Measurements from ENCODE around the gene GNAT2. TPM values are rescaled to one million over a fixed set of nuclear protein-coding genes. Genes with fewer than 3 reads are reported as not detected.

GNAT2 gene
- total and polyA plus RNA-seq, 2 experiments from 2014 or later, result not detected

DNA sequence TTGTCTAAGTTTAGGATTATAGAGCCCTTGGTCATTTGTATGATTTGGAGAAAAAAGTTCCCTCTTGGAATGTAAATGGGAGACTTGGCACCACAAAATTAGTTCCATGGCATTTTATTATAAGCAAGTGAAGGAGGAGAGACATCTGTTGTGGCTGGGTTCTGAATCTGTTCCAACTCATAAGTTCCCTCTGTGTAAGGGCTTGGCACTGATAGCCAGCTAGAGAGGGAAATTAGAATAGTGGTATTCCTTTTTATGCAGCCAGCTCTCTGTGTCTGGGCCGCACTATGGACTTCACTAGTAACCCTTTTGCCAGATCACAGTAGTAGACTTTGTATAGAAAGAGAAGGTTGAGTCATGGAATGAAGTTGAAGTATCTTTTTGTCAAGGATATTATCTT is 39.9 kb downstream of the GNAT2 start:
- Histone ChIP-seq H3K36me3 (ENCODE audit: low read depth) (peaks cover 43% of the 10 kb centered on the region), H3K4me1 (ENCODE audit: insufficient read depth) (peaks cover 7% of the 10 kb centered on the region; the same call in 1 of the 2 replicates), H3K9ac (no peak overlapping the region), H3K9me2 (ENCODE audit: insufficient read depth) (no peaks in the 10 kb centered on the region), H3K79me2 (ENCODE audit: insufficient read depth) (peaks cover 100% of the 10 kb centered on the region), H3K4me3 (no peak overlapping the region), H2AFZ (no peak overlapping the region), H3K4me2 (ENCODE audit: unreplicated experiment) (no peak overlapping the region), H4K20me1 (ENCODE audit: insufficient read depth) (peaks cover 3% of the 10 kb centered on the region; the same call in 1 of the 2 replicates), H3K27ac (peak overlapping the region; percentile 51), H3K27me3 (replicated peaks; ENCODE audit: insufficient read depth) (no peaks in the 10 kb centered on the region), H3F3A (ENCODE audit: insufficient read depth) (peaks cover 6% of the 10 kb centered on the region; the same call in 1 of the 2 replicates), H3K9me3 (ENCODE audit: low read depth) (no peaks in the 10 kb centered on the region)
- in situ Hi-C loops (cut with MboI), result no loop called here
- peak; percentile 43 for DNase-seq
- 76 to 84% methylated on average over 1 of the region's 1 CpG for WGBS, 2 experiments (ENCODE audit: low coverage in 1 of 2, low lambda C conversion rate in 2 of 2, missing lambda C conversion rate in 2 of 2)
- no peak for TF ChIP-seq EZH2phosphoT487 (IDR thresholded peaks at IDR 0.05; ENCODE audit: insufficient read depth, low read depth)
- no peak for TF ChIP-seq EZH2 (IDR thresholded peaks at IDR 0.05; ENCODE audit: insufficient read depth, poor library complexity, severe bottlenecking)

GRCh38 chr1:109578947-109579443 is 40.4 kb downstream of the GNAT2 start:
- H3K36me3 ChIP-seq (ENCODE audit: low read depth), result peaks cover 42% of the 10 kb centered on the region
- no peak overlapping the region for H3K4me2 ChIP-seq (ENCODE audit: unreplicated experiment)
- peak; percentile 62 for DNase-seq

GRCh38 chr1:109573785-109574184 is 45.6 kb downstream of the GNAT2 start:
- DNase-seq, result no peak
- H3K27ac ChIP-seq, result no peak overlapping the region
- peaks cover 9% of the 10 kb centered on the region; the same call in 1 of the 2 replicates for H3K36me3 ChIP-seq (ENCODE audit: low read depth)
- in situ Hi-C loops (cut with MboI), result no loop called here
- peaks cover 15% of the 10 kb centered on the region for H3K4me1 ChIP-seq (ENCODE audit: insufficient read depth)
- peaks cover 100% of the 10 kb centered on the region for H3K79me2 ChIP-seq (ENCODE audit: insufficient read depth)
- no peaks in the 10 kb centered on the region for H3K9me2 ChIP-seq (ENCODE audit: insufficient read depth)
- TF ChIP-seq EZH2phosphoT487 (IDR thresholded peaks at IDR 0.05; ENCODE audit: insufficient read depth, low read depth), result no peak
- TF ChIP-seq EZH2 (IDR thresholded peaks at IDR 0.05; ENCODE audit: insufficient read depth, poor library complexity, severe bottlenecking), result no peak
- no peak overlapping the region for H3K4me3 ChIP-seq
- peaks cover 30% of the 10 kb centered on the region; the same call in 1 of the 2 replicates for H4K20me1 ChIP-seq (ENCODE audit: insufficient read depth)
- no peak overlapping the region for H2AFZ ChIP-seq
- H3K9me3 ChIP-seq (ENCODE audit: low read depth), result no peaks in the 10 kb centered on the region
- H3F3A ChIP-seq (ENCODE audit: insufficient read depth), result peaks cover 3% of the 10 kb centered on the region; the same call in 1 of the 2 replicates
- no peaks in the 10 kb centered on the region for H3K27me3 ChIP-seq (replicated peaks; ENCODE audit: insufficient read depth)
- H3K4me2 ChIP-seq (ENCODE audit: unreplicated experiment), result no peak overlapping the region
- WGBS, 2 experiments (ENCODE audit: low coverage in 1 of 2, low lambda C conversion rate in 2 of 2, missing lambda C conversion rate in 2 of 2), result 95% methylated on average over 2 of the region's 2 CpGs
- H3K9ac ChIP-seq, result no peak overlapping the region

More at GRCh38 chr1:109578947-109579443, 40.4 kb downstream of the GNAT2 start:
- peaks cover 6% of the 10 kb centered on the region; the same call in 1 of the 2 replicates for H3F3A ChIP-seq (ENCODE audit: insufficient read depth)
- H3K27me3 ChIP-seq (replicated peaks; ENCODE audit: insufficient read depth), result no peaks in the 10 kb centered on the region
- peak overlapping the region; percentile 51 for H3K27ac ChIP-seq
- WGBS, 2 experiments (ENCODE audit: low coverage in 1 of 2, low lambda C conversion rate in 2 of 2, missing lambda C conversion rate in 2 of 2), result 42 to 44% methylated on average over 3 of the region's 3 CpGs
- H3K79me2 ChIP-seq (ENCODE audit: insufficient read depth), result peaks cover 100% of the 10 kb centered on the region
- no peak for TF ChIP-seq EZH2 (IDR thresholded peaks at IDR 0.05; ENCODE audit: insufficient read depth, poor library complexity, severe bottlenecking)
- TF ChIP-seq EZH2phosphoT487 (IDR thresholded peaks at IDR 0.05; ENCODE audit: insufficient read depth, low read depth), result no peak
- peak overlapping the region; percentile 26; the same call in 1 of the 2 replicates for H3K9ac ChIP-seq
- in situ Hi-C loops (cut with MboI), result no loop called here
- no peaks in the 10 kb centered on the region for H3K9me2 ChIP-seq (ENCODE audit: insufficient read depth)
- H3K9me3 ChIP-seq (ENCODE audit: low read depth), result no peaks in the 10 kb centered on the region
- no peak overlapping the region for H3K4me3 ChIP-seq
- no peak overlapping the region for H2AFZ ChIP-seq
- H4K20me1 ChIP-seq (ENCODE audit: insufficient read depth), result peaks cover 1% of the 10 kb centered on the region; the same call in 1 of the 2 replicates
- H3K4me1 ChIP-seq (ENCODE audit: insufficient read depth), result peaks cover 7% of the 10 kb centered on the region; the same call in 1 of the 2 replicates

- Histone ChIP-seq H3K9ac (no peak overlapping the region), H3K36me3 (ENCODE audit: low read depth) (peaks cover 6% of the 10 kb centered on the region; the same call in 1 of the 2 replicates), H3K79me2 (ENCODE audit: insufficient read depth) (peaks cover 100% of the 10 kb centered on the region), H3K4me1 (ENCODE audit: insufficient read depth) (peaks cover 11% of the 10 kb centered on the region; the same call in 1 of the 2 replicates), H3K9me3 (ENCODE audit: low read depth) (no peaks in the 10 kb centered on the region), H3K9me2 (ENCODE audit: insufficient read depth) (no peaks in the 10 kb centered on the region), H4K20me1 (ENCODE audit: insufficient read depth) (peaks cover 35% of the 10 kb centered on the region; the same call in 1 of the 2 replicates), H3K4me2 (ENCODE audit: unreplicated experiment) (peak overlapping the region; percentile 27), H3F3A (ENCODE audit: insufficient read depth) (no peaks in the 10 kb centered on the region), H2AFZ (no peak overlapping the region), H3K27ac (peak overlapping the region; percentile 31), H3K27me3 (replicated peaks; ENCODE audit: insufficient read depth) (no peaks in the 10 kb centered on the region), H3K4me3 (no peak overlapping the region)
- in situ Hi-C loops (cut with MboI), result no loop called here
- no peak for TF ChIP-seq EZH2phosphoT487 (IDR thresholded peaks at IDR 0.05; ENCODE audit: insufficient read depth, low read depth)
- TF ChIP-seq EZH2 (IDR thresholded peaks at IDR 0.05; ENCODE audit: insufficient read depth, poor library complexity, severe bottlenecking), result no peak
- DNase-seq, result peak; percentile 37
- 61 to 63% methylated on average over 3 of the region's 3 CpGs for WGBS, 2 experiments (ENCODE audit: low coverage in 1 of 2, low lambda C conversion rate in 2 of 2, missing lambda C conversion rate in 2 of 2)
These were observed 49.0 kb downstream of the GNAT2 start for GRCh38 chr1:109570414-109570813.

Data from GM23248 (cell line).